Trophoblast cell (in vitro differentiated cells and primary cell): ENCODE data around the gene OXNAD1.

Source experiments
- DNase-seq, 2 donors: peaks; one replicate each; pipeline ENCODE4 v3.0.0-alpha.2; 2016
- H2AFZ ChIP-seq: 2 replicates; pipeline ENCODE4 v1.6.1; 2013; ENCODE audit warnings: low read length, moderate library complexity, mild to moderate bottlenecking; ENCODE audit not compliant: insufficient read depth, poor library complexity
- H2AK5ac ChIP-seq: 2 replicates; pipeline ENCODE4 v1.6.1; 2013; ENCODE audit warnings: mild to moderate bottlenecking, low read length
- H2BK120ac ChIP-seq: 2 replicates; pipeline ENCODE4 v1.6.1; 2013; ENCODE audit warnings: low read length, mild to moderate bottlenecking, moderate library complexity; ENCODE audit not compliant: insufficient read depth, poor library complexity
- H2BK12ac ChIP-seq: 2 replicates; pipeline ENCODE4 v1.6.1; 2013; ENCODE audit warnings: mild to moderate bottlenecking, low read length, moderate library complexity
- H2BK5ac ChIP-seq: 2 replicates; pipeline ENCODE4 v1.6.1; 2013; ENCODE audit warnings: low read length, low read depth, moderate library complexity, mild to moderate bottlenecking; ENCODE audit not compliant: poor library complexity
- H3K14ac ChIP-seq: 2 replicates; pipeline ENCODE4 v1.6.1; 2013; ENCODE audit warnings: mild to moderate bottlenecking, low read length
- H3K18ac ChIP-seq: 2 replicates; pipeline ENCODE4 v1.6.1; 2013; ENCODE audit warnings: mild to moderate bottlenecking, low read length
- H3K23ac ChIP-seq: 2 replicates; pipeline ENCODE4 v1.6.1; 2013; ENCODE audit warnings: low read length
- H3K27ac ChIP-seq: 2 replicates; pipeline ENCODE4 v1.5.1; 2013; ENCODE audit warnings: low read depth, mild to moderate bottlenecking, inconsistent platforms, low read length, moderate library complexity
- H3K27me3 ChIP-seq: 2 replicates; pipeline ENCODE4 v1.6.1; 2013; ENCODE audit warnings: inconsistent platforms, mild to moderate bottlenecking, low read length, moderate library complexity; ENCODE audit not compliant: insufficient read depth
- H3K36me3 ChIP-seq, 2 experiments: 1 replicate in 1 of 2; 2 replicates in 1 of 2; pipeline ENCODE4 v1.6.1; 2013; ENCODE audit warnings: low read length in 2 of 2, mild to moderate bottlenecking in 2 of 2, moderate library complexity in 1 of 2; ENCODE audit not compliant: insufficient read depth in 2 of 2, control insufficient read depth in 1 of 2
- H3K4ac ChIP-seq: 2 replicates; pipeline ENCODE4 v1.6.1; 2013; ENCODE audit warnings: low read depth, mild to moderate bottlenecking, low read length, moderate library complexity
- H3K4me1 ChIP-seq, 2 experiments: 1 replicate in 1 of 2; 2 replicates in 1 of 2; pipeline ENCODE4 v1.6.1; 2013; ENCODE audit warnings: low read length in 2 of 2, mild to moderate bottlenecking in 2 of 2, moderate library complexity in 1 of 2; ENCODE audit not compliant: insufficient read depth in 2 of 2, control insufficient read depth in 1 of 2
- H3K4me2 ChIP-seq: 2 replicates; pipeline ENCODE4 v1.6.1; 2013; ENCODE audit warnings: inconsistent platforms, mild to moderate bottlenecking, low read length, moderate library complexity
- H3K4me3 ChIP-seq: 2 replicates; pipeline ENCODE4 v1.5.1; 2013; ENCODE audit warnings: mild to moderate bottlenecking, low read depth, low read length, inconsistent platforms
- H3K79me1 ChIP-seq: one replicate; pipeline ENCODE4 v1.6.1; 2013; ENCODE audit warnings: low read length
- H3K79me2 ChIP-seq: 2 replicates; pipeline ENCODE4 v1.6.1; 2013; ENCODE audit warnings: low read length, mild to moderate bottlenecking; ENCODE audit not compliant: control insufficient read depth, insufficient read depth, poor library complexity
- H3K9ac ChIP-seq: 2 replicates; pipeline ENCODE4 v1.6.1; 2013; ENCODE audit warnings: mild to moderate bottlenecking, low read length
- H3K9me3 ChIP-seq: 2 replicates; pipeline ENCODE4 v1.6.1; 2013; ENCODE audit warnings: low read depth, mild to moderate bottlenecking, control low read depth, inconsistent platforms, low read length; ENCODE audit not compliant: insufficient read depth
- H4K12ac ChIP-seq: 2 replicates; pipeline ENCODE4 v1.6.1; 2013; ENCODE audit warnings: low read depth, mild to moderate bottlenecking, low read length, moderate library complexity
- H4K8ac ChIP-seq: 2 replicates; pipeline ENCODE4 v1.6.1; 2013; ENCODE audit warnings: low read depth, mild to moderate bottlenecking, low read length, moderate library complexity
- H4K91ac ChIP-seq: one replicate; pipeline ENCODE4 v1.6.1; 2013; ENCODE audit warnings: low read depth, mild to moderate bottlenecking, low read length, moderate library complexity
- WGBS: extraction: QIAGEN DNeasy Blood & Tissue Kit; methylation state at CpG from one replicate; pipeline ENCODE4 v1.1.7; 2013; ENCODE audit warnings: missing lambda C conversion rate; ENCODE audit not compliant: insufficient read length, insufficient coverage; ENCODE audit errors: extremely low coverage; 5-methylcytosine and 5-hydroxymethylcytosine counted together

OXNAD1 gene

GRCh38 chr3:16330351-16330750 is 65.3 kb downstream of the OXNAD1 start:
- H3K9me3 ChIP-seq = peaks cover 2% of the 10 kb centered on the region
- H2AK5ac ChIP-seq = no peak overlapping the region
- no peak for DNase-seq
- no peak overlapping the region for H3K4ac ChIP-seq
- H4K12ac ChIP-seq = no peak overlapping the region
- H3K4me3 ChIP-seq = no peak overlapping the region
- H3K27me3 ChIP-seq = no peaks in the 10 kb centered on the region
- no peaks in the 10 kb centered on the region for H3K4me1 ChIP-seq
- no peaks in the 10 kb centered on the region for H3K79me2 ChIP-seq
- H4K91ac ChIP-seq = no peak overlapping the region
- H2AFZ ChIP-seq = no peak overlapping the region
- no peak overlapping the region for H2BK12ac ChIP-seq
- H3K4me2 ChIP-seq = no peak overlapping the region
- no peak overlapping the region for H3K23ac ChIP-seq
- H3K27ac ChIP-seq = no peak overlapping the region
- H2BK5ac ChIP-seq = no peak overlapping the region
- no peak overlapping the region for H2BK120ac ChIP-seq
- H4K8ac ChIP-seq = no peak overlapping the region
- no peak overlapping the region for H3K18ac ChIP-seq
- H3K14ac ChIP-seq = no peak overlapping the region
- H3K79me1 ChIP-seq = no peaks in the 10 kb centered on the region
- no peak overlapping the region for H3K9ac ChIP-seq
- H3K36me3 ChIP-seq = peaks cover 0 to 6% of the 10 kb centered on the region in 2 experiments
- WGBS = no CpG with 5 or more reads among the region's 4 CpGs

GRCh38 chr3:16331319-16331883 is 66.4 kb downstream of the OXNAD1 start:
- no CpG with 5 or more reads among the region's 3 CpGs for WGBS
- Histone ChIP-seq H2AK5ac (no peak overlapping the region), H3K4me1 (no peaks in the 10 kb centered on the region), H3K23ac (no peak overlapping the region), H2BK120ac (no peak overlapping the region), H3K4me2 (no peak overlapping the region), H2BK12ac (no peak overlapping the region), H3K4ac (no peak overlapping the region), H3K9me3 (peaks cover 4% of the 10 kb centered on the region), H3K18ac (no peak overlapping the region), H4K12ac (no peak overlapping the region), H2AFZ (no peak overlapping the region), H3K79me2 (no peaks in the 10 kb centered on the region), H3K4me3 (no peak overlapping the region), H4K91ac (no peak overlapping the region), H2BK5ac (no peak overlapping the region), H3K79me1 (no peaks in the 10 kb centered on the region), H3K9ac (no peak overlapping the region), H3K27me3 (no peaks in the 10 kb centered on the region), H3K14ac (no peak overlapping the region), H3K36me3 (no peaks in the 10 kb centered on the region), H3K27ac (no peak overlapping the region), H4K8ac (no peak overlapping the region)
- DNase-seq = peak; percentile 46 to 87

- Histone ChIP-seq H3K79me1 (no peaks in the 10 kb centered on the region), H3K18ac (no peak overlapping the region), H3K9me3 (peaks cover 4% of the 10 kb centered on the region), H3K4me1 (no peaks in the 10 kb centered on the region), H3K79me2 (no peaks in the 10 kb centered on the region), H3K14ac (no peak overlapping the region), H3K23ac (no peak overlapping the region), H2AFZ (no peak overlapping the region), H2AK5ac (no peak overlapping the region), H4K8ac (no peak overlapping the region), H2BK12ac (no peak overlapping the region), H3K27me3 (no peaks in the 10 kb centered on the region), H4K91ac (no peak overlapping the region), H3K4me3 (no peak overlapping the region), H2BK5ac (no peak overlapping the region), H3K4ac (no peak overlapping the region), H3K4me2 (no peak overlapping the region), H3K27ac (no peak overlapping the region), H3K36me3 (no peaks in the 10 kb centered on the region), H2BK120ac (no peak overlapping the region), H3K9ac (no peak overlapping the region), H4K12ac (no peak overlapping the region)
- WGBS = no CpG with 5 or more reads among the region's 1 CpG
- peak; percentile 20 to 67 for DNase-seq
Measured at GRCh38 chr3:16332904-16333426, 68.0 kb downstream of the OXNAD1 start.

- Histone ChIP-seq H4K12ac (no peak overlapping the region), H3K79me2 (no peaks in the 10 kb centered on the region), H3K27me3 (no peaks in the 10 kb centered on the region), H4K91ac (no peak overlapping the region), H3K4me1 (no peaks in the 10 kb centered on the region), H3K23ac (no peak overlapping the region), H3K4ac (no peak overlapping the region), H3K4me3 (no peak overlapping the region), H2BK12ac (no peak overlapping the region), H2BK5ac (no peak overlapping the region), H2BK120ac (no peak overlapping the region), H3K9me3 (peaks cover 4% of the 10 kb centered on the region), H2AK5ac (no peak overlapping the region), H3K27ac (no peak overlapping the region), H3K9ac (no peak overlapping the region), H4K8ac (no peak overlapping the region), H3K36me3 (no peaks in the 10 kb centered on the region), H3K14ac (no peak overlapping the region), H3K18ac (no peak overlapping the region), H3K4me2 (no peak overlapping the region), H2AFZ (no peak overlapping the region), H3K79me1 (no peaks in the 10 kb centered on the region)
- no peak for DNase-seq
- WGBS = no CpG with 5 or more reads among the region's 4 CpGs
Measured at GRCh38 chr3:16334909-16335308, 69.9 kb downstream of the OXNAD1 start.
